GM23338 (cell line): ENCODE measurements around the gene IGFL3.

ENCODE experiments used
- CTCF ChIP-seq, 2 experiments: fragments of 200-600 bp in 1 of 2; sonication (generic) in 1 of 2; conservative IDR thresholded peaks; 2 replicates each; pipeline versions ENCODE4 v1.5.1 to v1.6.1; 2016 to 2017; ENCODE audit warnings: antibody characterized with exemption in 2 of 2, low read depth in 2 of 2, mild to moderate bottlenecking in 2 of 2, moderate library complexity in 1 of 2
- EZH2 ChIP-seq: fragments of 200-600 bp; sonication (generic); IDR thresholded peaks from one replicate; pipeline ENCODE4 v1.8.0; 2017; ENCODE audit warnings: antibody characterized with exemption, mild to moderate bottlenecking, low read depth; ENCODE audit not compliant: unreplicated experiment
- EZH2phosphoT487 ChIP-seq: fragments of 200-600 bp; sonication (generic); IDR thresholded peaks from one replicate; pipeline ENCODE4 v1.8.1; 2018; ENCODE audit warnings: antibody characterized with exemption; ENCODE audit not compliant: unreplicated experiment
- NANOG ChIP-seq: IDR thresholded peaks from 2 replicates; pipeline ENCODE4 v1.6.1; 2016; ENCODE audit warnings: antibody characterized with exemption, borderline replicate concordance
- POLR2AphosphoS5 ChIP-seq: IDR thresholded peaks from 2 replicates; pipeline ENCODE4 v1.6.1; 2016; ENCODE audit warnings: antibody characterized with exemption, low read depth
- TF ChIP-seq, protein P1 (sequence below): IDR thresholded peaks from one replicate; pipeline ENCODE4 v1.6.1; 2018; ENCODE audit warnings: antibody characterized with exemption; ENCODE audit not compliant: unreplicated experiment
- TF ChIP-seq, protein P2 (sequence below): IDR thresholded peaks from 2 replicates; pipeline ENCODE4 v1.6.1; 2016; ENCODE audit warnings: antibody characterized with exemption

GRCh38 chr19:46150606-46151005 lies 26.1 kb upstream of the IGFL3 start:
- TF ChIP-seq CTCF (conservative IDR thresholded peaks at IDR 0.05; ENCODE audit: low read depth in 2 of 2) = no peak
- no peak for TF ChIP-seq EZH2
- TF ChIP-seq EZH2phosphoT487 = no peak
- TF ChIP-seq NANOG = no peak
- TF ChIP-seq, protein P1, sequence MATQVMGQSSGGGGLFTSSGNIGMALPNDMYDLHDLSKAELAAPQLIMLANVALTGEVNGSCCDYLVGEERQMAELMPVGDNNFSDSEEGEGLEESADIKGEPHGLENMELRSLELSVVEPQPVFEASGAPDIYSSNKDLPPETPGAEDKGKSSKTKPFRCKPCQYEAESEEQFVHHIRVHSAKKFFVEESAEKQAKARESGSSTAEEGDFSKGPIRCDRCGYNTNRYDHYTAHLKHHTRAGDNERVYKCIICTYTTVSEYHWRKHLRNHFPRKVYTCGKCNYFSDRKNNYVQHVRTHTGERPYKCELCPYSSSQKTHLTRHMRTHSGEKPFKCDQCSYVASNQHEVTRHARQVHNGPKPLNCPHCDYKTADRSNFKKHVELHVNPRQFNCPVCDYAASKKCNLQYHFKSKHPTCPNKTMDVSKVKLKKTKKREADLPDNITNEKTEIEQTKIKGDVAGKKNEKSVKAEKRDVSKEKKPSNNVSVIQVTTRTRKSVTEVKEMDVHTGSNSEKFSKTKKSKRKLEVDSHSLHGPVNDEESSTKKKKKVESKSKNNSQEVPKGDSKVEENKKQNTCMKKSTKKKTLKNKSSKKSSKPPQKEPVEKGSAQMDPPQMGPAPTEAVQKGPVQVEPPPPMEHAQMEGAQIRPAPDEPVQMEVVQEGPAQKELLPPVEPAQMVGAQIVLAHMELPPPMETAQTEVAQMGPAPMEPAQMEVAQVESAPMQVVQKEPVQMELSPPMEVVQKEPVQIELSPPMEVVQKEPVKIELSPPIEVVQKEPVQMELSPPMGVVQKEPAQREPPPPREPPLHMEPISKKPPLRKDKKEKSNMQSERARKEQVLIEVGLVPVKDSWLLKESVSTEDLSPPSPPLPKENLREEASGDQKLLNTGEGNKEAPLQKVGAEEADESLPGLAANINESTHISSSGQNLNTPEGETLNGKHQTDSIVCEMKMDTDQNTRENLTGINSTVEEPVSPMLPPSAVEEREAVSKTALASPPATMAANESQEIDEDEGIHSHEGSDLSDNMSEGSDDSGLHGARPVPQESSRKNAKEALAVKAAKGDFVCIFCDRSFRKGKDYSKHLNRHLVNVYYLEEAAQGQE = no peak
- TF ChIP-seq, protein P2, sequence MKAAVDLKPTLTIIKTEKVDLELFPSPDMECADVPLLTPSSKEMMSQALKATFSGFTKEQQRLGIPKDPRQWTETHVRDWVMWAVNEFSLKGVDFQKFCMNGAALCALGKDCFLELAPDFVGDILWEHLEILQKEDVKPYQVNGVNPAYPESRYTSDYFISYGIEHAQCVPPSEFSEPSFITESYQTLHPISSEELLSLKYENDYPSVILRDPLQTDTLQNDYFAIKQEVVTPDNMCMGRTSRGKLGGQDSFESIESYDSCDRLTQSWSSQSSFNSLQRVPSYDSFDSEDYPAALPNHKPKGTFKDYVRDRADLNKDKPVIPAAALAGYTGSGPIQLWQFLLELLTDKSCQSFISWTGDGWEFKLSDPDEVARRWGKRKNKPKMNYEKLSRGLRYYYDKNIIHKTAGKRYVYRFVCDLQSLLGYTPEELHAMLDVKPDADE = no peak
- no peak for TF ChIP-seq POLR2AphosphoS5
